Cardiac muscle cell (in vitro differentiated cells and primary cell): ENCODE measurements around the gene PHF14. TPM values are rescaled to one million over a fixed set of nuclear protein-coding genes. Genes with fewer than 3 reads are reported as not detected.

Experiments
- DNase-seq, 2 donors: peaks; one replicate each; pipeline versions ENCODE4 v3.0.0 to v3.0.0-alpha.2; 2010 to 2017; ENCODE audit warnings: low read depth in 1 of 2, low spot score in 1 of 2
- H3K27ac ChIP-seq: fragments of 200-600 bp; sonication (generic); 2 replicates; pipeline ENCODE4 v1.5.1; 2016
- H3K27me3 ChIP-seq: fragments of 200-600 bp; sonication (generic); 2 replicates; pipeline ENCODE4 v1.6.0; 2016; ENCODE audit warnings: control low read depth
- H3K36me3 ChIP-seq: fragments of 200-600 bp; sonication (generic); 2 replicates; pipeline ENCODE4 v1.5.1; 2016; ENCODE audit warnings: control low read depth
- H3K4me1 ChIP-seq: fragments of 200-600 bp; sonication (generic); 2 replicates; pipeline ENCODE4 v1.8.1; 2017; ENCODE audit warnings: low read depth, mild to moderate bottlenecking, mixed run types
- H3K4me3 ChIP-seq: fragments of 200-600 bp; sonication (generic); 2 replicates; pipeline ENCODE4 v1.5.1; 2016; ENCODE audit warnings: mild to moderate bottlenecking
- H3K9me3 ChIP-seq: fragments of 200-600 bp; sonication (generic); 2 replicates; pipeline ENCODE4 v1.5.1; 2017; ENCODE audit warnings: low read depth, mild to moderate bottlenecking, control low read depth
- CTCF ChIP-seq: IDR thresholded peaks from 2 replicates; pipeline ENCODE4 v1.5.1; 2012; ENCODE audit warnings: low read depth, mild to moderate bottlenecking, low read length
- polyA plus RNA-seq: library from polyadenylated mRNA; unstranded; fragments of >200 nt; fragmentation: Nextera tagmentation; extraction: Ambion mirVana; gene quantifications from 2 replicates; pipeline ENCODE4 v1.2.1, GENCODE V29; 2016
- total RNA-seq: library from RNA; depleted of rRNA; stranded (reverse); fragments of >200 nt; gene quantifications from 2 replicates; pipeline ENCODE4 v1.2.3, GENCODE V29; 2016

PHF14 gene
- total and polyA plus RNA-seq, 2 experiments from 2014 or later, result 28.6 to 31.2 TPM

- no peak for DNase-seq
- no peaks in the 10 kb centered on the region for H3K27me3 ChIP-seq
- no peak overlapping the region for H3K4me3 ChIP-seq
- H3K36me3 ChIP-seq, result no peaks in the 10 kb centered on the region
- H3K4me1 ChIP-seq, result no peaks in the 10 kb centered on the region
- H3K9me3 ChIP-seq, result no peaks in the 10 kb centered on the region
- no peak overlapping the region for H3K27ac ChIP-seq
- no peak for TF ChIP-seq CTCF
These were observed 198.0 kb downstream of the PHF14 start for GRCh38 chr7:11171569-11172192.

GRCh38 chr7:11172835-11173234 lies 199.2 kb downstream of the PHF14 start:
- DNase-seq, result no peak
- no peaks in the 10 kb centered on the region for H3K36me3 ChIP-seq
- H3K4me1 ChIP-seq, result no peaks in the 10 kb centered on the region
- no peak for TF ChIP-seq CTCF
- no peak overlapping the region for H3K4me3 ChIP-seq
- H3K9me3 ChIP-seq, result no peaks in the 10 kb centered on the region
- H3K27ac ChIP-seq, result no peak overlapping the region
- H3K27me3 ChIP-seq, result no peaks in the 10 kb centered on the region

GRCh38 chr7:11175371-11175770 lies 201.7 kb downstream of the PHF14 start:
- H3K27ac ChIP-seq, result no peak overlapping the region
- TF ChIP-seq CTCF, result no peak
- DNase-seq, result no peak
- no peaks in the 10 kb centered on the region for H3K36me3 ChIP-seq
- H3K4me3 ChIP-seq, result no peak overlapping the region
- H3K9me3 ChIP-seq, result no peaks in the 10 kb centered on the region
- no peaks in the 10 kb centered on the region for H3K27me3 ChIP-seq
- no peaks in the 10 kb centered on the region for H3K4me1 ChIP-seq

GRCh38 chr7:11175887-11176286 lies 202.2 kb downstream of the PHF14 start:
- H3K9me3 ChIP-seq, result no peaks in the 10 kb centered on the region
- no peaks in the 10 kb centered on the region for H3K4me1 ChIP-seq
- H3K4me3 ChIP-seq, result no peak overlapping the region
- TF ChIP-seq CTCF, result no peak
- H3K36me3 ChIP-seq, result no peaks in the 10 kb centered on the region
- H3K27ac ChIP-seq, result no peak overlapping the region
- H3K27me3 ChIP-seq, result no peaks in the 10 kb centered on the region
- DNase-seq, result no peak

GRCh38 chr7:11176985-11177555 lies 203.4 kb downstream of the PHF14 start:
- no peaks in the 10 kb centered on the region for H3K27me3 ChIP-seq
- no peaks in the 10 kb centered on the region for H3K9me3 ChIP-seq
- no peak overlapping the region for H3K27ac ChIP-seq
- no peak for TF ChIP-seq CTCF
- DNase-seq, result no peak
- no peak overlapping the region for H3K4me3 ChIP-seq
- H3K4me1 ChIP-seq, result no peaks in the 10 kb centered on the region
- H3K36me3 ChIP-seq, result no peaks in the 10 kb centered on the region
